Cortex of kidney (tissue), 1 donor: Measurements from ENCODE around the gene MTUS2.

Experiments
- DNase-seq: peaks from one replicate; lab custom pipeline; 2025; lab: John Stamatoyannopoulos, UW

The MTUS2 gene

DNA sequence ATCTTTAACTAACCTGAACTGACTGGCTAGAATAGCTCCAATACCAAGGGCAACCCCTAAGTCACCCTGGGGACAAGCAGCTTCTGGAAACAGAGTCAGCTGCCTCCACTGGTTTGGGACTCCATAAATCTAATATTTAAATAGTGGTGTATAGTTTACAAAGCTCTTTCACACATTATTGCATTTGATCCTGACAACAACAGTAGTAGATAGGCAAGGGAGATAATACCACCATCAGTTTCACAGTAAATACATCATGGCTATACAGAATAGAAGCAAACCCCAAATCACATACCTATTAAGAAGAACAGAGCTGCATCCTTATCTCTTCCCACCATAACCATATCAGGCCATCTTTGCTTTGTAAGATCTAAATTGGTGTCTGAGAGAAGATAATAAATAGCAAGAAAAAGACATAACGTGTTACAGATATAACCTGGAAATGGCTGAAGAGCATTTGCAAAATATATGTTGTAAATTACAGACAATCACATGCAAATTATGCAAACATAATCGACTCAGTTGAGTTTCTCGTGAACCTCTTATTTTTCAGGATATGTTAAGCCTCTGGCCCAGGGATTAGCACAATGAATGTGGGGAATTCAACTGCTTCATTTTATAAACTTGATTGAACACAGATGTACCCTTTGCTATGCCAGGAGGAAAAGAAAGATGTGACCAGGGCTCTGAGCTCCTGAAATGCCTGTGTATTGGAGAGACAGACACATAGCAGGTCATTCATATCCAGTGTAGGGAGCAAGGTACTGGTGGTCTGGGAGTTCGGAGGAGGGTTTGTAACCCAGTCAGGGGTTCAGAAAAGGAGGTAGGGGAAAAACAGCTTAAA lies 632.9 kb downstream of the MTUS2 start:
- no peak for DNase-seq

GRCh38 chr13:29453617-29454011 lies 633.5 kb downstream of the MTUS2 start:
- DNase-seq: no peak

DNA sequence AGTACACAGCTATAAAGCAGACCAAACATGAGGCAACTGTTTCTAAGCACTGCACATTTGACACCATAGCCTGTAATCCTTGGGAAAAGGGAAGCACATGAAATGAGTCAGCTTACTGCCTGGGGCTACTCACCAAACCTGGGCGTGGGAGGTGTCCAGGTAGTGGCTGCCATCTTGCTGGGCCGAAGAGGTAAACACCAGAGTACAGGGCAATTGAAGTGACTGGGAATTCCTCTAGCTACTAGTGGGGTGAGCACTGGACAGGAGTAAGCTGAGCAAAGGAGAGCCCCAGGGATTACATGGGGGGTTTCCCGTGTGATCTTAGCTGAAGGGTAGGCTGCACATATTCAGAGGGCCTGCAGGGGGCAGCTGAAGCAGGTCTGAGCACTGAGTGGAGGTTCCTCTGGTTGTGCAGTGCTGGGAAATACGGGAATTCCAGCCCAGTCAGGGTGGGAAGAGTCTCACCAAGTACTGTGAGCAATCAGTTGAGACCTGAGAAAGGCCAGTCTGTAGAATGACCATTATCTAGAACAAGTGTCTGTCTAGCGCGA lies 634.9 kb downstream of the MTUS2 start:
- no peak for DNase-seq

GRCh38 chr13:29456419-29456818 lies 636.3 kb downstream of the MTUS2 start:
- DNase-seq: no peak

- DNase-seq: no peak
Observed at GRCh38 chr13:29457299-29457698, 637.2 kb downstream of the MTUS2 start.

- no peak for DNase-seq
Observed at GRCh38 chr13:29458419-29458818, 638.3 kb downstream of the MTUS2 start.

DNA sequence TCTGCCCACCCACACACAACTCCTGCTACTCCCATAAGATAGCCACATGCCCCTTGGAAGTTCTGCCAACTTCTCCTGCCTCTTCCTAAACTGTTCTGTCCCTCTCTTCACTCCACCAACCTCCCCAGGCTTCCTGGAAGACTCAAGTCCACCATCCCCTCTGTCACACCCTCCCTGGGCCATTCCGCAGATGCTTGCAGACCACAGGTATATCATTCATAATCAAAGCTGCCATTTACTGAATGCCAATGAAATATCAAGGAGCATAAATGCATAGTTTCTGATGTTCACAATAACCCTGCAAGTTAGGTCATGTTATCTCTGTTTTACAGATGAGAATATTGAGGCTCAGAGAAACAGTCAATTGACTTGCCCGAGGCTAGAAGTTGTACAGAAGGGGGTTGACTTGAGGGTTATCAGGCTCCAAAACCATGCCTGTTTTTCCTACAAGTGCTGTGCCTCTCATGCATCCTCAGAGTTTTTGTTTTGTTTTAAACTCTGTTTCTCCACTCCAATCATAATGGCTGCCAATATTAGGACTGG lies 639.7 kb downstream of the MTUS2 start:
- DNase-seq: no peak

- no peak for DNase-seq
Observed at GRCh38 chr13:29464105-29464679, 644.1 kb downstream of the MTUS2 start.

- no peak for DNase-seq
Observed at GRCh38 chr13:29465741-29466293, 645.7 kb downstream of the MTUS2 start.

- DNase-seq: no peak
Observed at GRCh38 chr13:29471551-29471950, 651.4 kb downstream of the MTUS2 start.

GRCh38 chr13:29472332-29472961 lies 652.3 kb downstream of the MTUS2 start:
- no peak for DNase-seq

DNA sequence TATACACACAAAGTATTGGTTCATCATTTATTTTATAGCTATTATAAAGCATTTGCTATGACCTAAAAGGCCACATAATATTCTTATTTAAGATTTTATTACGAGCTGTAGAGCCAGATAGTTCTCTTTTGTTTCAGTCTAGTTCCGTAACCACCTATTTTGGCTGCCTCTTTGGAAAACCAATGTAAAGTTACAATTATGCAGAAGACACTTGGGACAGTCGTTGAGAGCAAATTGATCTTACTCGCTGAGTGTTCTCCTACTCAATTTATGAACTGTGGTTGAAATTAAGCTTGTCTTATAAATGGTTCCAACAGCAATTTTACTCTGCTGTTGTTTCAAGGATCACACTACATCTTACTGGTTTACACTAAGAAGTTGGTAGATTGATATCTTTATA lies 653.0 kb downstream of the MTUS2 start:
- no peak for DNase-seq

- DNase-seq: no peak
Observed at GRCh38 chr13:29474991-29475390, 654.9 kb downstream of the MTUS2 start.

DNA sequence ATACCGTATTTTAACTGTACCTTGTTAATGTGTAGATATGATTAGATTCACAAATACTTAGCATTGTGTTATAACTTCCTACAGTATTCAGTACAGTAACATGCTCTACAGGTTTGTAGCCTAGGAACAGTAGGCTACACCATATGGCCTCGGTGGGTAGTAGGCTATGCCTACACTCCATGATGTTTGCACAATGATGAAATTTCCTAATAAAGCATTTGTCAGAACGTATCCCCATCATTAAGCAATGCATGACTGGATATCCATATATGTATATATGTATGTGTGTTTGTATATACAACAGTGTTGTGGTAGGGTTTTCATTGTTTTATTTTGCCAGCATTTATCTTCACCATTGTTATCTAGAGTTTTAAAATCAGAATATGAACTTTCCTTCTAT lies 655.9 kb downstream of the MTUS2 start:
- no peak for DNase-seq

- DNase-seq: no peak
Observed at GRCh38 chr13:29479716-29480492, 659.8 kb downstream of the MTUS2 start.

DNA sequence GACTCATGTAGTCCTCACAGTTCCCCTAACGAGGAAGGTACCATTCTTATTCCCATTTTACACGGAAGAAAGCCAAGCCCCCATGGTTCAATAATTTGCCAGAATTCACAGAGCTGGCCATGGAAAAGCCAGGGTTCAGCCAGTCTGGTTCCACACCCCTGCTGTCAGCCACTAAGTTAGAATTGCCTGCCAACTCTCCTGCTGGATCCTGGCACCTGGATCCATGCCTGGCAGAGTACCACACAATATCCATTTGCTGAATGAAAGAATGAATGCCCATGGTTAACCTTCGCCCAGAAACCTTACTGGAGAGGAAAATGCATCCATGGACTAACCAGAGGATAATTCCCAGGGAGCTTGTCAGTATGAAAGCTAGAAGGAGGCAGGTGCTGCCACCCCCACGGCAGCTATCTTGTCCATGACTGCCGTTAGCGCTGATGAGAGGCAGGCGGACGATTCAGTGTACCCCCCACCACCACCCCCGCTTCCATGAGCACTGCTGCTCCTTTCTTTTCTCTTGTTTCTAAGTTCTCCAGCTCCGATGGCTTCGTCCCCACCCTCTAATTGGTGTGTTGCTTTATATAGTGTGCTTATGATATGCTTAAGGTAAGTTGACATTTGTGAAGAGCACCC lies 660.9 kb downstream of the MTUS2 start:
- no peak for DNase-seq

- DNase-seq: no peak
Observed at GRCh38 chr13:29481603-29482002, 661.5 kb downstream of the MTUS2 start.

DNA sequence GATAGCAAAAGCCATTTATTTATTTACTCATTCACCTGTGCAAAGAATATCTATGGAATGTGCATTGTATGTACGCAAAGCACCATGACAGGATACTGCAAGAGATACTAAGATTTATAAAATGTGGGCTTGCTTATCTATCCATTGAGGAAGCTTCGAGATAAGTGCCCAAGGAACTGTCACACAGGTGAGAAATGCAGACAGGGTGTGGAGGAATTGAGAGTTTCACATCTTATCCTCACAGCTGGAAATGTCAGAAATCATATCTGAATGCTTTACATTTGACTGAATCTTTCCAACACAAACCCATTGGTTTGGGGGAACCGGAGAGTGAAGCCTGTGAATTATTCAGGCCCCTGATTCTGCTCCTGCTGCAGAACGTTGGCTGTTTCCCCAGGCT lies 662.4 kb downstream of the MTUS2 start:
- no peak for DNase-seq

DNA sequence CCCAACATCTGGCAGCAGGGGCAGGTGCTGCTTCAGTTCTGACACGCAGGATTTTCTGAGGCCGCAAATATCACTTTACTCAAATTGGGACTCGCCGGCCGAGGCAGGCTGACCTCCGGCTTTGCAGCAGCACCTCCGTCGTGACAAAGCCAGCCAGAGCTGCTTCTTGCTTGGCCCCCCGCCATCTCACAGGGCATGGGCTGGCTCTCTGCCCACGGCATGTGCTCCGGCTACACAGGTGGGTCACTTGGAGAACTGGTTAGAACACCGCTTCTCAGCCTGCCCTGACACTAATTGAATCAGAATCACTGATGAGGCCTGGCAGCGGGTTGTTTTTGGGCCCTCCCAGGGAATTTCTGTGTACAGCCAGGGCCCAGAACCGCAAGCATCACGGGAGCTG lies 663.1 kb downstream of the MTUS2 start:
- no peak for DNase-seq

DNA sequence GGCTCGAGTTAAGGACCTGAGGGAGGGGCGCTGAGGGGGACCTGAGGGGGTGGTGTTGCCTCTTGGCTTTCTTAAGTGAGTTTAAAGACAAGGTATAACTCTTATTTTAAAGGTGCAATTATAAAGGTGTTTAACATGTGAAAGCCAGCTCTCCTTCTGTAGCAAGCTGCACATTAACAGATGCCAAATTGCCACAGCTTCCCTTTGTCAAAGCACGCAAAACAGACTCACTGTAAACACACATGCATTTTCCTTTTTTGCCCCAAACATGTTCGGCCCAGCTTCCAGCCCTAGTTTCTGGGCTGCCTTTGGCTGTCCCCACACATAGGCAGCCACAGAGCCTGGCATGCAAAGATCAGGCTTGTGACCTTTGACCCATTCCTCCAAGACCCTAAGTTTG lies 663.5 kb downstream of the MTUS2 start:
- DNase-seq: no peak

- no peak for DNase-seq
Observed at GRCh38 chr13:29484236-29484635, 664.1 kb downstream of the MTUS2 start.
